DOHH2 (cell line): Measurements from ENCODE around the gene PPP6R3.

Experiments used
- EZH2phosphoT487 ChIP-seq: fragments of 200-600 bp; sonication (generic); IDR thresholded peaks from 2 replicates; pipeline ENCODE4 v1.6.1; 2017; ENCODE audit warnings: borderline replicate concordance, mild to moderate bottlenecking, antibody characterized with exemption, low read length, moderate library complexity, mixed read lengths
- TF ChIP-seq, protein P1 (sequence below): fragments of 200-600 bp; sonication (generic); IDR thresholded peaks from one replicate; pipeline ENCODE4 v1.5.1; 2014; ENCODE audit warnings: antibody characterized with exemption, mild to moderate bottlenecking, low read depth, low read length; ENCODE audit not compliant: poor library complexity, severe bottlenecking

DNA sequence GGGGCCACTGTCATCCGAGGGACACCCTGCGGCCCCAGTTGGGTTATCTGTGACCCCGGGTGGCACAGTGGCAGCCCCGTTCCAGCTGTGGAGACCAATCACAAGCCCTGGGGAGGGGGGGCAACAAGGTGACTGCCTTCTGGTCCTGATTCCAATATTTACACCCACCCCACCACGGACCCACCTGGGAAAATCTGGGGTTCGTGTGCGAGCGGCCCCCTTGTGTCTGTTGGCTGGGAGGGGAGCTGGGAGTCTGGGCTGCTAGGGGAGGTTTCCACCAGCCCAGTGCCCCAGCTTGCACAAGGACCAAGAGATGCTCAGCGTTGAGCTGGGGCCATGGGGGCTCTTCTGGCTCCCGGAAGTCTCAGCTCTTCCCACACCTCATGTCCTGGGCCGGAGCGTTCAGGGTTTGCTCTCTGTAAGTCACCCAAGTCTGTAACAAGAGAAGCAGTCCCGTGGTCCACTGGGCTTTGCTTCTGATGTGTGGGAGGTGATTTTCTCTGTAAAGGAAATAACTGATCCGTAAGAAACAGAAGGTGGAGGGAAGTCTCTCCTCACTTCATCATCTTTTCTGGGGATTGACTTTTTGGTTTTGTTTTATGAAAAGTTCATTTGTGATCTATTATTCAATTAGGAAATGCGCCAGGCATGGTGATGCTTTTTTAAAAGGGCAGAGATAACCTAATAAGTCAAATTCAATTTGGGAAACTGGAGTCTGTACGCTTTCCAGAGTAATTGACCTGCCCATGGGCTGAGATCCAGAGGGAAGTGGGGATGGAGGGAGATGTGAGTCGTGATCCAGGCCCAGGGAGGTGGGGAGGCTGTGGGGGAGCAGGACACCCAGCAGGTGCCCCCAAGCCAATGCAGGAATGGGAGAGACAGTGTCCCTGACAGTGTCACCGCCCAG, 201.4 kb downstream of the PPP6R3 start:
- TF ChIP-seq, protein P1, sequence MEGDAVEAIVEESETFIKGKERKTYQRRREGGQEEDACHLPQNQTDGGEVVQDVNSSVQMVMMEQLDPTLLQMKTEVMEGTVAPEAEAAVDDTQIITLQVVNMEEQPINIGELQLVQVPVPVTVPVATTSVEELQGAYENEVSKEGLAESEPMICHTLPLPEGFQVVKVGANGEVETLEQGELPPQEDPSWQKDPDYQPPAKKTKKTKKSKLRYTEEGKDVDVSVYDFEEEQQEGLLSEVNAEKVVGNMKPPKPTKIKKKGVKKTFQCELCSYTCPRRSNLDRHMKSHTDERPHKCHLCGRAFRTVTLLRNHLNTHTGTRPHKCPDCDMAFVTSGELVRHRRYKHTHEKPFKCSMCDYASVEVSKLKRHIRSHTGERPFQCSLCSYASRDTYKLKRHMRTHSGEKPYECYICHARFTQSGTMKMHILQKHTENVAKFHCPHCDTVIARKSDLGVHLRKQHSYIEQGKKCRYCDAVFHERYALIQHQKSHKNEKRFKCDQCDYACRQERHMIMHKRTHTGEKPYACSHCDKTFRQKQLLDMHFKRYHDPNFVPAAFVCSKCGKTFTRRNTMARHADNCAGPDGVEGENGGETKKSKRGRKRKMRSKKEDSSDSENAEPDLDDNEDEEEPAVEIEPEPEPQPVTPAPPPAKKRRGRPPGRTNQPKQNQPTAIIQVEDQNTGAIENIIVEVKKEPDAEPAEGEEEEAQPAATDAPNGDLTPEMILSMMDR = no peak
- TF ChIP-seq EZH2phosphoT487 = no peak
